Ureter (tissue), 1 donor: ENCODE results near the gene EMP2. TPM values are rescaled to one million over a fixed set of nuclear protein-coding genes. Genes with fewer than 3 reads are reported as not detected.
A peak's percentile ranks its signal among the peaks of the same experiment; 100 is the strongest.
"Not testable (repeated sequence)": the region's sequence is repeated elsewhere in the genome, so short reads cannot be mapped to it uniquely, and the experiment has no call there.

ENCODE experiments used
- DNase-seq: peaks from one replicate; pipeline ENCODE4 v3.0.0-alpha.2; 2020; ENCODE audit warnings: low spot score
- total RNA-seq: library from RNA; stranded (reverse); gene quantifications from one replicate; pipeline ENCODE4 v1.2.4, GENCODE V29; 2023
- donor health status: DM: yes; HTN: yes; CAD: no.

The EMP2 gene
- total RNA-seq, 1 donor from 2014 or later, result 174 TPM

- peak; percentile 80 for DNase-seq
Observed at GRCh38 chr16:10521681-10522274, 58.6 kb downstream of the EMP2 start.

GRCh38 chr16:10520869-10521578 is 59.4 kb downstream of the EMP2 start:
- DNase-seq, result no peak

GRCh38 chr16:10519929-10520868 is 60.2 kb downstream of the EMP2 start:
- DNase-seq, result no peak

GRCh38 chr16:10519297-10519696 is 61.1 kb downstream of the EMP2 start:
- DNase-seq, result no peak

- DNase-seq, result no peak
Observed at GRCh38 chr16:10518479-10519041, 61.8 kb downstream of the EMP2 start.

- DNase-seq, result no peak
Observed at GRCh38 chr16:10517868-10518267, 62.5 kb downstream of the EMP2 start.

GRCh38 chr16:10514369-10515055 is 65.9 kb downstream of the EMP2 start:
- DNase-seq, result peak; percentile 65

GRCh38 chr16:10511829-10512228 is 68.6 kb downstream of the EMP2 start:
- DNase-seq, result no peak

- DNase-seq, result no peak
Observed at GRCh38 chr16:10510279-10510678, 70.1 kb downstream of the EMP2 start.

GRCh38 chr16:10509534-10510025 is 70.8 kb downstream of the EMP2 start:
- DNase-seq, result peak; percentile 74

GRCh38 chr16:10505286-10505685 is 75.1 kb downstream of the EMP2 start:
- not testable (repeated sequence) for DNase-seq

- no peak for DNase-seq
Observed at GRCh38 chr16:10504404-10504885, 76.0 kb downstream of the EMP2 start.

- DNase-seq, result no peak
Observed at GRCh38 chr16:10502776-10503175, 77.6 kb downstream of the EMP2 start.

- DNase-seq, result no peak
Observed at GRCh38 chr16:10501016-10501607, 79.3 kb downstream of the EMP2 start.

GRCh38 chr16:10500582-10500981 is 79.8 kb downstream of the EMP2 start:
- DNase-seq, result no peak

- DNase-seq, result no peak
Observed at GRCh38 chr16:10497132-10498101, 83.0 kb downstream of the EMP2 start.

- DNase-seq, result no peak
Observed at GRCh38 chr16:10495031-10495345, 85.4 kb downstream of the EMP2 start.

GRCh38 chr16:10494343-10495030 is 85.9 kb downstream of the EMP2 start:
- no peak for DNase-seq

GRCh38 chr16:10493276-10493675 is 87.1 kb downstream of the EMP2 start:
- no peak for DNase-seq
